Mesenchymal stem cell (in vitro differentiated cells and primary cell): ENCODE results near the gene SPTY2D1.
"Not testable (repeated sequence)": the region's sequence is repeated elsewhere in the genome, so short reads cannot be mapped to it uniquely, and the experiment has no call there.

Experiments
- DNase-seq: peaks from one replicate; pipeline ENCODE4 v3.0.0-alpha.2; 2013
- H2AFZ ChIP-seq: one replicate; pipeline ENCODE4 v1.6.1; 2013; ENCODE audit warnings: low read depth, mild to moderate bottlenecking, control low read depth, inconsistent platforms, low read length, moderate library complexity
- H2AK5ac ChIP-seq: 2 replicates; pipeline ENCODE4 v1.6.1; 2013; ENCODE audit warnings: low read length, moderate library complexity, mild to moderate bottlenecking, inconsistent platforms; ENCODE audit not compliant: severe bottlenecking
- H2BK120ac ChIP-seq: one replicate; pipeline ENCODE4 v1.6.1; 2013; ENCODE audit warnings: low read depth, mild to moderate bottlenecking, inconsistent platforms, low read length, moderate library complexity
- H2BK12ac ChIP-seq, 2 experiments: one replicate each; pipeline ENCODE4 v1.6.1; 2013; ENCODE audit warnings: inconsistent platforms in 2 of 2, low read length in 2 of 2, mild to moderate bottlenecking in 2 of 2, moderate library complexity in 2 of 2, control low read depth in 1 of 2
- H2BK15ac ChIP-seq: one replicate; pipeline ENCODE4 v1.6.1; 2013; ENCODE audit warnings: mild to moderate bottlenecking, low read depth, inconsistent platforms; ENCODE audit not compliant: poor library complexity, severe bottlenecking
- H2BK5ac ChIP-seq: 2 replicates; pipeline ENCODE4 v1.6.1; 2013; ENCODE audit warnings: low read depth, mild to moderate bottlenecking, low read length, control low read depth, inconsistent platforms; ENCODE audit not compliant: poor library complexity, severe bottlenecking
- H3K14ac ChIP-seq, 2 experiments: one replicate each; pipeline ENCODE4 v1.6.1; 2013; ENCODE audit warnings: inconsistent platforms in 2 of 2, low read length in 2 of 2, control low read depth in 1 of 2, mild to moderate bottlenecking in 1 of 2, moderate library complexity in 1 of 2
- H3K18ac ChIP-seq, 2 experiments: one replicate each; pipeline ENCODE4 v1.6.1; 2013; ENCODE audit warnings: inconsistent platforms in 2 of 2, low read length in 2 of 2, control low read depth in 1 of 2, low read depth in 1 of 2, mild to moderate bottlenecking in 1 of 2
- H3K23ac ChIP-seq, 2 experiments: one replicate each; pipeline ENCODE4 v1.6.1; 2013; ENCODE audit warnings: inconsistent platforms in 2 of 2, low read length in 2 of 2, mild to moderate bottlenecking in 2 of 2, moderate library complexity in 2 of 2, control low read depth in 1 of 2
- H3K27ac ChIP-seq: 2 replicates; pipeline ENCODE4 v1.5.1; 2013; ENCODE audit warnings: mild to moderate bottlenecking, moderate library complexity, low read length, control low read depth, inconsistent platforms; ENCODE audit not compliant: poor library complexity, severe bottlenecking
- H3K27me3 ChIP-seq, 2 experiments: 2 replicates each; pipeline versions ENCODE4 v1.6.1 to v1.7.0; 2013; ENCODE audit warnings: low read length in 2 of 2, mild to moderate bottlenecking in 2 of 2, moderate library complexity in 2 of 2, control low read depth in 1 of 2, inconsistent platforms in 1 of 2; ENCODE audit not compliant: control insufficient read depth in 1 of 2, insufficient read depth in 1 of 2
- H3K36me3 ChIP-seq, 2 experiments: 2 replicates each; pipeline versions ENCODE4 v1.6.1 to v1.7.0; 2013; ENCODE audit warnings: low read length in 2 of 2, control low read depth in 1 of 2, inconsistent platforms in 1 of 2, low read depth in 1 of 2, mild to moderate bottlenecking in 1 of 2; ENCODE audit not compliant: insufficient read depth in 2 of 2, control insufficient read depth in 1 of 2
- H3K4ac ChIP-seq, 2 experiments: one replicate each; pipeline ENCODE4 v1.6.1; 2013; ENCODE audit warnings: inconsistent platforms in 2 of 2, low read length in 2 of 2, mild to moderate bottlenecking in 2 of 2, moderate library complexity in 2 of 2, control low read depth in 1 of 2, low read depth in 1 of 2
- H3K4me1 ChIP-seq: 2 replicates; pipeline ENCODE4 v1.6.1; 2013; ENCODE audit warnings: low read depth, low read length, control low read depth; ENCODE audit not compliant: control insufficient read depth, insufficient read depth
- H3K4me2 ChIP-seq: 2 replicates; pipeline ENCODE4 v1.6.1; 2013; ENCODE audit warnings: low read length, mild to moderate bottlenecking, inconsistent platforms; ENCODE audit not compliant: poor library complexity, severe bottlenecking
- H3K4me3 ChIP-seq, 2 experiments: 2 replicates each; pipeline versions ENCODE4 v1.5.1 to v1.7.0; 2013; ENCODE audit warnings: low read length in 2 of 2, mild to moderate bottlenecking in 2 of 2, control low read depth in 1 of 2, low read depth in 1 of 2; ENCODE audit not compliant: insufficient read depth in 1 of 2
- H3K79me1 ChIP-seq: replicated peaks from 2 replicates; pipeline ENCODE4 v1.6.1; 2013; ENCODE audit warnings: mild to moderate bottlenecking, control low read depth, low read length, inconsistent platforms; ENCODE audit not compliant: poor library complexity, severe bottlenecking
- H3K9ac ChIP-seq: 2 replicates; pipeline ENCODE4 v1.7.0; 2013; ENCODE audit warnings: mild to moderate bottlenecking, low read length, moderate library complexity
- H3K9me3 ChIP-seq: 2 replicates; pipeline ENCODE4 v1.7.0; 2013; ENCODE audit warnings: mild to moderate bottlenecking, low read length; ENCODE audit not compliant: control insufficient read depth
- H4K8ac ChIP-seq: one replicate; pipeline ENCODE4 v1.6.1; 2013; ENCODE audit warnings: inconsistent platforms, mild to moderate bottlenecking, low read length, moderate library complexity
- H4K91ac ChIP-seq: one replicate; pipeline ENCODE4 v1.6.1; 2013; ENCODE audit warnings: mild to moderate bottlenecking, low read length, inconsistent platforms
- WGBS: methylation state at CpG from one replicate; pipeline ENCODE4 v1.1.7; 2013; ENCODE audit warnings: mixed read lengths; 5-methylcytosine and 5-hydroxymethylcytosine counted together

SPTY2D1 gene

DNA sequence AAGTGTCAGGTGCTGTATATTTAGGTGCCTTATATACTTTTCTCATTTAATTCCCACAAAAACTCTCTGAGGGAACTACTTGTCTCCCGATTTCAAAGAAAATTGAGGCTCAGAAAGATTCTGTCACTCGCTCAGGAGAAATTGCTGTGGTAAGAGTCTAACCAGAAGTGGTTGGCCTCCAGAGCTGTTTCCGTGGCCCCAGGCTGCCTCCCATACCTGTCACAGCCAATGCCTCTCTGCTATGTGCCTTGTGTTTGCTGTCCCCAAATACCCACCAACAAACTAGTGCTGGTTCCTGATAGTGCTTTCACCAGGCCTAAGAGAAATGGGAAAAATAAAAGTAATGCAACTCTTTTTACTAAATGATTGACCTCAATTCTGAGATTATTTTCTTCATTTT is 43.4 kb upstream of the SPTY2D1 start:
- Histone ChIP-seq H3K18ac (no peak overlapping the region), H3K4ac (no peak overlapping the region), H3K36me3 (no peaks in the 10 kb centered on the region), H3K4me2 (no peak overlapping the region), H3K9me3 (no peaks in the 10 kb centered on the region), H2AFZ (no peak overlapping the region), H3K79me1 (no peaks in the 10 kb centered on the region), H3K4me1 (no peaks in the 10 kb centered on the region), H2BK120ac (no peak overlapping the region), H4K8ac (no peak overlapping the region), H2BK12ac (no peak overlapping the region), H3K27ac (no peak overlapping the region), H3K9ac (no peak overlapping the region), H3K14ac (no peak overlapping the region), H4K91ac (no peak overlapping the region), H3K23ac (no peak overlapping the region), H2AK5ac (no peak overlapping the region), H3K27me3 (no peaks in the 10 kb centered on the region), H2BK5ac (no peak overlapping the region), H3K4me3 (no peak overlapping the region), H2BK15ac (no peak overlapping the region)
- 83% methylated on average over 3 of the region's 3 CpGs for WGBS
- DNase-seq: no peak

DNA sequence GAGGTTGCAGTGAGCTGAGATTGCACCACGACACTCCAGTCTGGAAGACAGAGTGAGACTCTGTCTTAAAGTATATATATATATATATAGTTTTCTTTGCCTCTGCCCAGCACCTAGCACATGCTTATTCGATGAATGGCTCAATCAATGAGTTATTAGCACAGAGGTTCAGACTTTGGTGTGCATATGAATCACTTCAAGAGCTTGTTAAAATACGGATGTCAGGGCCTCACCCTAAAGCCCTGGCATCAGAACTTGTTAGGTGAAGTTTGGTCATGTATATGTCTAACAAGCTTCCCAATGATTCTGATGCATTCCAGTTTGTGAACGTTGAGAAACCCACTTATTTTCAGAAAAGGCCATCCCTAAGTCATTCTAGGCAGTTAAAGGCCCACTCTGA is 42.7 kb upstream of the SPTY2D1 start:
- Histone ChIP-seq H2AK5ac (no peak overlapping the region), H2BK12ac (no peak overlapping the region), H3K79me1 (no peaks in the 10 kb centered on the region), H2BK120ac (no peak overlapping the region), H3K4ac (no peak overlapping the region), H2BK5ac (no peak overlapping the region), H3K4me3 (no peak overlapping the region), H3K9me3 (no peaks in the 10 kb centered on the region), H3K23ac (no peak overlapping the region), H3K9ac (no peak overlapping the region), H3K27me3 (no peaks in the 10 kb centered on the region), H3K27ac (no peak overlapping the region), H3K36me3 (no peaks in the 10 kb centered on the region), H4K8ac (no peak overlapping the region), H3K18ac (no peak overlapping the region), H3K4me1 (no peaks in the 10 kb centered on the region), H3K14ac (no peak overlapping the region), H4K91ac (no peak overlapping the region), H3K4me2 (no peak overlapping the region), H2AFZ (no peak overlapping the region), H2BK15ac (no peak overlapping the region)
- 79% methylated on average over 3 of the region's 4 CpGs for WGBS
- DNase-seq: no peak

DNA sequence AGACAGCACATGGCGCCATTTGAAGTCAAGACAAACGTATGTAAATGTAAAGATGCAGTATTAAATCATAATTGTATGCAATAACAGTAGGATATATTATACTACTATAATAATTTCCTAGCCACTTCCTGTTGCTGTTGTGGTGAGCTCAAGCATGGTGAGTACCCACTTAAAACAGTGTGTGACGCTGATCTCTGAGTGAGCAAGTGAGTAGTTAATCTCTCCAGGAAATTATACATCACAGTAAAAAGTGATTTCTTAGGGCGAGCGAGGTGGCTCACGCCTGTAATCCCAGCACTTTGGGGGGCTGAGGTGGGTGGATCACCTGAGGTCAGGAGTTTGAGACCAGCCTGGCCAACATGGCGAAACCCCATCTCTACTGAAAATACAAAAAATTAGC is 38.1 kb upstream of the SPTY2D1 start:
- H3K14ac ChIP-seq, H2BK12ac ChIP-seq, H3K23ac ChIP-seq, H3K4me2 ChIP-seq, H3K4me3 ChIP-seq, H3K79me1 ChIP-seq, H3K27ac ChIP-seq, H2BK15ac ChIP-seq, H2AK5ac ChIP-seq, H3K9ac ChIP-seq, H2AFZ ChIP-seq, H3K4me1 ChIP-seq, H3K27me3 ChIP-seq, DNase-seq, H3K4ac ChIP-seq, H4K91ac ChIP-seq, H4K8ac ChIP-seq, H3K36me3 ChIP-seq, H2BK120ac ChIP-seq, H3K18ac ChIP-seq, H3K9me3 ChIP-seq, H2BK5ac ChIP-seq: not testable (repeated sequence)
- 62% methylated on average over 3 of the region's 7 CpGs for WGBS

DNA sequence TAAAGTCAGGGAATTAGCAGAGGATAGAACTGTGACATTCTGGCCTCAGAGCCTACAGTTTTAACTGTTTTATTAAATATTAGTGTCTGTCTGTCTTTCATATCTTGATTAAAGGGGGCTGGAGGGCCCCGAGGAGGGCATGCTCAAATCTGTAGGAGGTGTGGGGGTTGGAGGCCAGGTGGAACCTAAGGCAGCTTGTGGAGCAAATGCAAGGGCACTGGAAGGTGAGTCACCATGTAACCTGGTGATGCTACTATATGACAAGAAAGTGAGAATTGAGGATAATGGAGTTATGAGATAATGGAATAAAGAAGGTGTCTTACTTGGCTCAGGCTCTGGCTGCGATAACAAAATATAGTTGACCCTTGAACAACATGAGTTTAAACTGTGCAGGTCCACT is 37.1 kb upstream of the SPTY2D1 start:
- Histone ChIP-seq H3K23ac (no peak overlapping the region), H4K8ac (no peak overlapping the region), H2BK12ac (no peak overlapping the region), H3K9me3 (no peaks in the 10 kb centered on the region), H2AFZ (no peak overlapping the region), H3K9ac (no peak overlapping the region), H3K4me2 (no peak overlapping the region), H3K27me3 (no peaks in the 10 kb centered on the region), H2AK5ac (no peak overlapping the region), H3K4me1 (no peaks in the 10 kb centered on the region), H4K91ac (no peak overlapping the region), H3K79me1 (no peaks in the 10 kb centered on the region), H3K27ac (no peak overlapping the region), H3K14ac (no peak overlapping the region), H3K36me3 (no peaks in the 10 kb centered on the region), H3K18ac (no peak overlapping the region), H2BK120ac (no peak overlapping the region), H2BK15ac (no peak overlapping the region), H3K4me3 (no peak overlapping the region), H2BK5ac (no peak overlapping the region), H3K4ac (no peak overlapping the region)
- WGBS: 88% methylated on average over 2 of the region's 2 CpGs
- no peak for DNase-seq
